HEK293T (cell line): Measurements from ENCODE around the gene MON2.

ENCODE experiments used
- CTCF ChIA-PET: fragments of 350-600 bp; formaldehyde crosslinking; extraction: SDS; loops from one replicate; lab custom pipeline; 2021; ENCODE audit warnings: antibody characterized with exemption, inconsistent platforms; lab: Yijun Ruan, JAX
- POLR2A ChIA-PET: fragments of 350-600 bp; formaldehyde crosslinking; extraction: SDS; loops from one replicate; lab custom pipeline; 2020; ENCODE audit warnings: antibody characterized with exemption, inconsistent platforms; lab: Yijun Ruan, JAX
- DNase-seq: peaks from one replicate; pipeline ENCODE4 v3.0.0; 2012; ENCODE audit warnings: mixed read lengths; ENCODE audit errors: extremely low spot score
- ARNT ChIP-seq: fragments of 450-650 bp; IDR thresholded peaks from 2 replicates; pipeline ENCODE4 v1.6.1; 2017; ENCODE audit warnings: mild to moderate bottlenecking
- BHLHE40 ChIP-seq: fragments of 450-650 bp; IDR thresholded peaks from 2 replicates; pipeline ENCODE4 v1.6.1; 2016; ENCODE audit warnings: mild to moderate bottlenecking, moderate library complexity, borderline replicate concordance
- CTBP1 ChIP-seq: fragments of 450-650 bp; IDR thresholded peaks from 2 replicates; pipeline ENCODE4 v1.6.1; 2016; ENCODE audit warnings: borderline replicate concordance
- ELF4 ChIP-seq: fragments of 450-650 bp; IDR thresholded peaks from 2 replicates; pipeline ENCODE4 v1.6.1; 2017; ENCODE audit warnings: antibody characterized with exemption
- FOXA1 ChIP-seq: fragments of 450-650 bp; IDR thresholded peaks from 2 replicates; pipeline ENCODE4 v1.6.1; 2016; ENCODE audit warnings: mild to moderate bottlenecking
- FOXK2 ChIP-seq: fragments of 450-650 bp; IDR thresholded peaks from 2 replicates; pipeline ENCODE4 v1.6.1; 2016; ENCODE audit warnings: mild to moderate bottlenecking
- FOXM1 ChIP-seq: fragments of 450-650 bp; IDR thresholded peaks from 2 replicates; pipeline ENCODE4 v1.6.1; 2017; ENCODE audit warnings: mild to moderate bottlenecking, borderline replicate concordance
- HDGF ChIP-seq: fragments of 450-650 bp; IDR thresholded peaks from 2 replicates; pipeline ENCODE4 v1.6.1; 2017; ENCODE audit warnings: antibody characterized with exemption, borderline replicate concordance
- L3MBTL2 ChIP-seq: fragments of 450-650 bp; conservative IDR thresholded peaks from 2 replicates; pipeline ENCODE4 v1.6.1; 2016; ENCODE audit warnings: mild to moderate bottlenecking
- LEF1 ChIP-seq: fragments of 450-650 bp; IDR thresholded peaks from 2 replicates; pipeline ENCODE4 v1.6.1; 2017; ENCODE audit warnings: mild to moderate bottlenecking, borderline replicate concordance
- NFRKB ChIP-seq: fragments of 450-650 bp; IDR thresholded peaks from 2 replicates; pipeline ENCODE4 v1.6.1; 2016; ENCODE audit warnings: mild to moderate bottlenecking, moderate library complexity
- PKNOX1 ChIP-seq: fragments of 450-650 bp; IDR thresholded peaks from 2 replicates; pipeline ENCODE4 v1.6.1; 2016
- SP1 ChIP-seq: fragments of 450-650 bp; IDR thresholded peaks from 2 replicates; pipeline ENCODE4 v1.6.1; 2017
- SUZ12 ChIP-seq: fragments of 450-650 bp; IDR thresholded peaks from 2 replicates; pipeline ENCODE4 v1.6.1; 2016; ENCODE audit warnings: mild to moderate bottlenecking
- TARDBP ChIP-seq: fragments of 450-650 bp; IDR thresholded peaks from 2 replicates; pipeline ENCODE4 v1.6.1; 2016
- ZNF384 ChIP-seq: fragments of 450-650 bp; IDR thresholded peaks from 2 replicates; pipeline ENCODE4 v1.6.1; 2016

The MON2 gene

DNA sequence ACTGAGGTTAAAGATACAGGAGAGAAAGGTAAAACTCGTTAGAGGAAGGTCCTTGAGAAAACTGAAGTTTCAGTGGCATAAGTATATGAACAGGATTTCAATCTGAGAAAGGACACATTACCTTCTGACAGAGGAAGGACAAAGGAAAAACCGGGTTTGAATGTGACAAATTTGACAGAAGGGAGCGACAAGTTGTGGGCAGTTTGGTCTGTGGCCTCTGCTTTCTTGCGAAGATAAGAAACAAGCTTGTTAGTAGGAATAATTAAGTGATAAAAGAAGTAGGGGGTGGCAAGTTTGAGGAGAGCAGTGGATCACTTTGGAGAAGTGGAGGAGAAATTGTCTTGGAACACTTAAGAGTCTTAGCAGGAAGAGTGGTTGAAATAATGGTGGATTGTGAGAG, 5.1 kb downstream of the MON2 start:
- no peak for DNase-seq
- no peak for TF ChIP-seq PKNOX1
- ChIA-PET CTCF (interaction anchor here (0.6 kb wide), 1 partner anchor 76 kb away, joined by 3 read pairs; no protein-coding TSS in a partner anchor), POLR2A (no interaction called here)

DNA sequence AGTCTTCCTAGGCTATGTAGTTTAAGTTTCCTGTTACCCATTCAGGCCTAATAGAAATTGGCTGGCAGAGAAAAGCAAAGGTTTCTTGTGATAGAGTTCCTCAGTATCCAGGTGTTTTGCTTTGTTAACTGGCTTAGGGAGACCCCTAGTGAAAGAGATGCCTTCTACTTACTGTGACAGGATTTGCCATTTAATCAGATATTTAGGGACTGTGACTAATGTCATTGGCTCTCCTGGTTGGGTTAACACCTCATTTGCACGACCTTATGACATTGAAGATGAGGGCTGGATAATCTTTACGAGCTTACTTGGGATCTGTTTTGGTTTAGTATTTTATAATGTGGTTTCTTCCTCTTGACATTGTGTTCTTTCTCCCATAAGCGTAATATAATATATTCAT, 5.8 kb downstream of the MON2 start:
- POLR2A ChIA-PET: no interaction called here
- no peak for TF ChIP-seq FOXA1
- no peak for TF ChIP-seq FOXM1
- TF ChIP-seq LEF1: no peak
- no peak for TF ChIP-seq SP1
- TF ChIP-seq ZNF384: no peak
- no peak for TF ChIP-seq CTBP1
- no peak for TF ChIP-seq BHLHE40
- no peak for TF ChIP-seq ARNT
- no peak for TF ChIP-seq PKNOX1
- no peak for TF ChIP-seq FOXK2
- TF ChIP-seq SUZ12: no peak
- no peak for TF ChIP-seq ELF4
- no peak for TF ChIP-seq NFRKB
- peak; percentile 6 for DNase-seq
- CTCF ChIA-PET: interaction anchor here (0.6 to 1.5 kb wide), 2 partner anchors 34 to 77 kb away, joined by 3 to 5 read pairs; no protein-coding TSS in a partner anchor

GRCh38 chr12:62481843-62482540, 15.4 kb downstream of the MON2 start:
- POLR2A ChIA-PET: no interaction called here
- CTCF ChIA-PET: no interaction called here
- TF ChIP-seq LEF1: no peak
- TF ChIP-seq ARNT: no peak
- no peak for TF ChIP-seq SUZ12
- no peak for DNase-seq

DNA sequence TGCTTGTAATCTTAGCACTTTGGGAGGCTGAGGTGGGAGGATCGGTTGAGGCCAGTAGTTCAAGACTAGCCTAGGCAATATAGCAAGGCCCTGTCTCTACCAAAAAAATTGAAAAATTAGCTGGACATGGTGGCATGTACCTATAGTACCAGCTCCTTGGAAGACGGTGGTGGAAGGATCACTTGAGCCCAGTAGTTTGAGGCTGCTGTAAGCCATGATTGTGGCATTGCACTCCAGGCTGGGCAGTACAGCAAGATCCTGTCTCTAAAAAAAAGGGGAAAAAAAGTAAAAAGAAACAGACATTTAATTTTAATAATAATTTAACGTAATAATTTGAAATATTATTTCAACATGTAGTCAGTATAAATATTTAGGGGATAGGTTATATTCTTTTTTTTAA, 16.1 kb downstream of the MON2 start:
- ChIA-PET CTCF (no interaction called here), POLR2A (no interaction called here)
- no peak for DNase-seq
- TF ChIP-seq FOXA1: no peak
- no peak for TF ChIP-seq ELF4
- TF ChIP-seq CTBP1: no peak
- TF ChIP-seq L3MBTL2: no peak
- TF ChIP-seq BHLHE40: no peak
- TF ChIP-seq FOXM1: no peak
- no peak for TF ChIP-seq HDGF
- TF ChIP-seq SUZ12: no peak
- no peak for TF ChIP-seq NFRKB
- no peak for TF ChIP-seq FOXK2
- TF ChIP-seq ARNT: no peak
- TF ChIP-seq SP1: no peak
- no peak for TF ChIP-seq TARDBP
- TF ChIP-seq LEF1: no peak
- no peak for TF ChIP-seq ZNF384
- TF ChIP-seq PKNOX1: no peak

DNA sequence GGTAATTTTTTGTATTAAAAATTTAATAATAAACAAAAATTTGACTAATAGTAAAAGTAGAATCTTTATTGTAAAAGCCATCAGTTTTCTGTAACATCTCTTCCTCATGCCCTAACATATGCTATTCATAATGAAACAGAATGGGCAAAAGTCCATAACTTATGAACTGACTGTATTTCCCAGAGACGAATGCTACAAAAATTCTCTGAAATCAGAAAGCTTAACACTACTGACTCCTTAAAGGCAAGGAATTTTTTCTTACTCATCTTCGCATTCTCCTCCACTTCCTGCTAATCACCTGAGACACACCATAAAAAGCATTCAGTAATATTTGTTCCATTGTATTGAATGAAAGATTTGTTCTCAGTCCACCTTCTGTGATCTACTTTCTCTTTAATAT, 17.6 kb downstream of the MON2 start:
- no peak for DNase-seq
- POLR2A ChIA-PET: no interaction called here
- CTCF ChIA-PET: no interaction called here
- no peak for TF ChIP-seq FOXA1

DNA sequence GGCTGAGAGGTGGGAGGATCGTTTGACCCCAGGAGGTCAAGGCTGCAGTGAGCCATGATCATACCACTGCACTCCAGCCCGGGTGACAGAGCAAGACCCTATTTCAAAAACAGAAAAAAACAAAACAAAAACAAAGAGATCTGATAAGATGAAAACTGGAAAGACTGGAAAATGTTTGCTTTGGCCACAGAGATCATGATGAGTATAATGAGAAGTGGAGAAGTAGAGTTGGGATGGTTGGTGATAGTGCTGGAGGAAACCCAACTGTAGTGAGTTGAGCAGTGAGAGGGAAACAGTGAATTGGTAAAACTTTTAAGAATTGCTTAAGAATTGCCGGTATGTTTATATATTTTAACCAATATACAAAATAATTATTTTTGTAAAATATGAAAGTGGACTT, 39.2 kb downstream of the MON2 start:
- POLR2A ChIA-PET: no interaction called here
- CTCF ChIA-PET: no interaction called here
- TF ChIP-seq FOXK2 (no peak), PKNOX1 (no peak), CTBP1 (no peak), HDGF (no peak), FOXM1 (no peak), ELF4 (no peak), ZNF384 (no peak), FOXA1 (no peak), ARNT (no peak), BHLHE40 (no peak), LEF1 (no peak), L3MBTL2 (no peak), SUZ12 (no peak), SP1 (no peak), NFRKB (no peak), TARDBP (no peak)
- DNase-seq: no peak
